RWPE2 (cell line): ENCODE measurements around the gene SEC23A.
"Not testable (repeated sequence)": the region's sequence is repeated elsewhere in the genome, so short reads cannot be mapped to it uniquely, and the experiment has no call there.

Experiments
- ATAC-seq: fragments of 200-7000 bp; cut with Tn5 transposase; 3 replicates; pipeline ENCODE4 v1.9.1; 2021; ENCODE audit warnings: low read depth
- DNase-seq: peaks from one replicate; pipeline ENCODE4 v3.0.0-alpha.2; 2020; ENCODE audit warnings: low spot score
- H3K27ac ChIP-seq: fragments of 450-650 bp; 2 replicates; pipeline ENCODE4 v1.5.1; 2017; ENCODE audit warnings: mild to moderate bottlenecking; ENCODE audit not compliant: poor library complexity, severe bottlenecking
- H3K27me3 ChIP-seq: fragments of 250-450 bp; sonication (Bioruptor Pico); 2 replicates; pipeline ENCODE4 v1.5.1; 2021; ENCODE audit warnings: mild to moderate bottlenecking, moderate library complexity; ENCODE audit not compliant: insufficient read depth, poor library complexity, severe bottlenecking
- H3K36me3 ChIP-seq: fragments of 250-450 bp; sonication (Bioruptor Pico); 2 replicates; pipeline ENCODE4 v1.5.1; 2020; ENCODE audit warnings: low read depth, mild to moderate bottlenecking, moderate library complexity
- H3K4me1 ChIP-seq: fragments of 250-450 bp; sonication (Bioruptor Pico); 2 replicates; pipeline ENCODE4 v1.5.1; 2021; ENCODE audit warnings: mild to moderate bottlenecking, moderate library complexity; ENCODE audit not compliant: insufficient read depth, poor library complexity, severe bottlenecking
- H3K4me3 ChIP-seq: fragments of 250-450 bp; sonication (Bioruptor Pico); 2 replicates; pipeline ENCODE4 v1.5.1; 2021; ENCODE audit warnings: mild to moderate bottlenecking, moderate library complexity; ENCODE audit not compliant: severe bottlenecking
- H3K9me3 ChIP-seq: fragments of 250-450 bp; sonication (Bioruptor Pico); 2 replicates; pipeline ENCODE4 v1.5.1; 2021; ENCODE audit warnings: mild to moderate bottlenecking, moderate library complexity; ENCODE audit not compliant: severe bottlenecking
- CTCF ChIP-seq: fragments of 450-650 bp; IDR thresholded peaks from one replicate; pipeline ENCODE4 v1.5.1; 2017; ENCODE audit warnings: mild to moderate bottlenecking, moderate library complexity; ENCODE audit not compliant: poor library complexity, severe bottlenecking

SEC23A gene

GRCh38 chr14:39099748-39100147 is 3.3 kb downstream of the SEC23A start:
- DNase-seq: no peak
- Histone ChIP-seq H3K4me3 (no peak overlapping the region), H3K36me3 (peaks cover 44% of the 10 kb centered on the region), H3K27ac (no peak overlapping the region), H3K27me3 (no peaks in the 10 kb centered on the region), H3K9me3 (no peaks in the 10 kb centered on the region), H3K4me1 (peaks cover 28% of the 10 kb centered on the region)
- no peak for TF ChIP-seq CTCF
- ATAC-seq: no peak

GRCh38 chr14:39099215-39099614 is 3.8 kb downstream of the SEC23A start:
- not testable (repeated sequence) for H3K27ac ChIP-seq, DNase-seq, ATAC-seq, H3K27me3 ChIP-seq, H3K4me3 ChIP-seq, H3K9me3 ChIP-seq
- H3K36me3 ChIP-seq: peaks cover 48% of the 10 kb centered on the region
- peaks cover 23% of the 10 kb centered on the region for H3K4me1 ChIP-seq

GRCh38 chr14:39097159-39097558 is 5.9 kb downstream of the SEC23A start:
- TF ChIP-seq CTCF: no peak
- DNase-seq (no peak), ATAC-seq (peak; percentile 96)
- no peaks in the 10 kb centered on the region for H3K9me3 ChIP-seq
- peaks cover 19% of the 10 kb centered on the region for H3K4me1 ChIP-seq
- peak overlapping the region; percentile 2 for H3K27ac ChIP-seq
- H3K4me3 ChIP-seq: no peak overlapping the region
- peaks cover 66% of the 10 kb centered on the region for H3K36me3 ChIP-seq
- H3K27me3 ChIP-seq: no peaks in the 10 kb centered on the region

GRCh38 chr14:39094515-39094914 is 8.5 kb downstream of the SEC23A start:
- Histone ChIP-seq H3K36me3 (peaks cover 80% of the 10 kb centered on the region), H3K27me3 (no peaks in the 10 kb centered on the region), H3K27ac (no peak overlapping the region), H3K4me3 (no peak overlapping the region), H3K9me3 (no peaks in the 10 kb centered on the region), H3K4me1 (peaks cover 12% of the 10 kb centered on the region)
- DNase-seq: no peak
- ATAC-seq: no peak
- TF ChIP-seq CTCF: no peak

GRCh38 chr14:39091716-39092115 is 11.3 kb downstream of the SEC23A start:
- Histone ChIP-seq H3K4me3 (no peak overlapping the region), H3K36me3 (peaks cover 95% of the 10 kb centered on the region), H3K27me3 (no peaks in the 10 kb centered on the region), H3K27ac (no peak overlapping the region), H3K9me3 (no peaks in the 10 kb centered on the region), H3K4me1 (no peaks in the 10 kb centered on the region)
- TF ChIP-seq CTCF: no peak
- ATAC-seq (no peak), DNase-seq (no peak)
